Stimulated activated CD4-positive, alpha-beta T cell treated with anti-CD3 and anti-CD28 coated beads, TNF-alpha, amount 100 ng/mL, for 1 hour (primary cell): ENCODE data around the gene ULK1.
"Not testable (repeated sequence)": the region's sequence is repeated elsewhere in the genome, so short reads cannot be mapped to it uniquely, and the experiment has no call there.

Experiments
- DNase-seq, 3 donors: peaks; one replicate each; pipeline ENCODE4 v3.0.0-alpha.2; 2020; ENCODE audit warnings: low read depth in 3 of 3, low spot score in 1 of 3

The ULK1 gene

DNA sequence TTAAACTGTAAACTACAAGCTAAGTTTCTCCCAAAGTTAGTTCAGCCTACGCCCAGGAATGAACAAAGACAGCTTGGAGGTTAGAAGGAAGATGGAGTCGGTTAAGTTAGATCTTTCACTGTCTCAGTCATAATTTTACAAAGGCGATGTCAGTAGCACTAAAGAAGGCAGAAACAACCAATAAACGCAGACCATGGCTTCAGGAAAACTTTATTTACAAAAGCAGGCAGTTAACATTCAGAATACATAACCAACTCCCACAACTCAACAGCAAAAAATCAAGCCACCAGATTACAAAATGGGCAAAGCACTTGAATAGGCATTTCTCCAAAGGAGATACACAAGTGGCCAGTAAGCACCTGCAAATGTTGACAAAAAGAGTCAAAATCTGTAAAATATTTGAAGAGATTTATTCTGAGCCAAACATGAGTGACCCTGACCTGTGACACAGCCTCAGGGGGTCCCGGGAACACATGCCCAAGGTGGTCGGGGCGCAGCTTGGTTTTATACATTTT, 8.8 kb upstream of the ULK1 start:
- no peak for DNase-seq

DNA sequence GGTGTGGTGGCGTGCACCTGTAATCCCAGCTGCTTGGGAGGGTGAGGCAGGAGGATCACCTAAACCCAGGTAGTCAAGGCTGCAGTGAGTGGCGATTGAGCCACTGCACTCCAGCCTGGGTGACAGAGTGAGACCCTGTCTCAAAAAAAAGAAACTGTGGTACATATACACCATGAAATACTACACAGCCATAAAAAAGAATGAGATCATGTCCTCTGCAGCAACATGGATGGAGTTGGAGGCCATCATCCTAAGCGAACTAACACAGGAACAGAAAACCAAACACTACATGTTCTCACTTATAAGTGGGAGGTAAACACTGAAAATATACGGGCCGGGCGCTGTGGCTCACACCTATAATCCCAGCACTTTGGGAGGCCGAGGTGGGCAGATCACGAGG, 2.7 kb upstream of the ULK1 start:
- DNase-seq = not testable (repeated sequence)

DNA sequence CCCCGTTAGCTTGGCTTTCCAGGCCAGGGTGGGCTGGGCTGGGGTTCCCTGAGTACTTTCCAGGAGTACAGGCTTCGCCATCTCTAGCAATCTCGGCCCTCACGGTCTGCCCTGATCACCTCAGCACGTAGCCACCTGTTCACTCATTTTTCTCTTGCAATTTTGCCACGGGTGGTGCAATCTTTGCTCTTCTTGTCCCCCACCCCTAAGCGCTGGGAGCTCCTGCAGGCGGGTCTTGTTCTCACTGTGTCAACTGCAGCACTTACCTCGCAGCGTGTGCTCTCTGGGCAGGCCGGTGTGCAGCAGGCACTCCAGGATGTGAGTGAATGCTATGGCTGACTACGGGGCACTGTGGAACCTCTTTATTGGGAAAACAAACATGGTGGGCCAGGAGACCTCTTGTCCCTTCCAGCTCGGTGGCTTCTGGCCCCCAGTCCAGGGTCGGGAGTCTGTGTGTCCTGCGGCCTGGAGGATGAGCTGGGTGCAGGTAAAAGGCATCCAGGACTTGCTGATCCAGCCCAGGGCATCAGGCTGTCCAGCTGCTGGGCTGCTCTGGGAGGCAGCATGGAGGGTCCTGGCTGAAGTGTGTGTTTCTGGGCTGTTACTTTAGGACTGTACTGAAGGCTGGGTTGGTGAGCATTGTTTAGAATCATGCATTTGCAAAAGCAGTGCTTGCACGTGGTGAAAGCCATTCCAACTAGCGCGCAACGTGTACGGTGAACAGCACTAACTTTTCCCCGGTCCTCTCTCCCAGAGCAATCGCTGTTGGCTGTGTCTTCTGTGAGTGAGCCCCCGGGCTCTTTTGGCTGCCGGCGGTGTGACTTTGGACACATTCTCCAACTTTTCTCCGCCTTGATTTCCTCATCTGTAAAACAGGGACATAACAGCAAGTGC, 1.5 kb upstream of the ULK1 start:
- DNase-seq = no peak

DNA sequence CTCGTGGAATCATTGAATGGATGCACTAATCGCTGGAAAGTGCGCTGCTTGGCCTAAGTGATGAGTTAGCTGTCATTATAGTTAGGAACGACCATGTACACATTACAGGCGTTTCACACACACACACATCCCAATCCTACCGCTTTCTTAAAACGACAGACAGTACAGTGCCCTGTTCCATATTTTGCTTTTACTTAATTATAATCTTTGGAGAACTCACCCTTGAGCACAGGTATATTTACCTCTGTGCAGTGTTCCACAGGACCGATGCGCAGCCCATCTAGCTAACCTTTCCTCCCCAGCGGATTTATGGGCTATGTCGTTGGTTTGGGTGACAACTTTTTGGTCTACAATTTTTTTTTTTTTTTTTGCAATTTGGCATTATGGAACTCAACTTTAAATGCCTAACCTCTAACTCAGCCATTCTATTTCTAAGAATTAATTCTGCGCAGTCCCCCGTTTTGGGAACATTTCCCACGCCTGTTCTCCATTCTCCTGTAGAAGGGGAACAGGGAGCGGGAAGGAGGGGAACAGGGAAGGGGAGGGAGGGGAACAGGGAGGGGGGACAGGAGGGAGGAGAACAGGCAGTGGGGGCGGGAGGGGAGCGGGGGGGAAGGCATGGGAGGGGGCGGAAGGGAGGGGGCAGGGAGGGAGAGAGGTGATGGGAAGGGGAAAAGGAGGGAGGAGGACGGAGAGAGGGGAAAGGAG, 663 bp upstream of the ULK1 start:
- no peak for DNase-seq

DNA sequence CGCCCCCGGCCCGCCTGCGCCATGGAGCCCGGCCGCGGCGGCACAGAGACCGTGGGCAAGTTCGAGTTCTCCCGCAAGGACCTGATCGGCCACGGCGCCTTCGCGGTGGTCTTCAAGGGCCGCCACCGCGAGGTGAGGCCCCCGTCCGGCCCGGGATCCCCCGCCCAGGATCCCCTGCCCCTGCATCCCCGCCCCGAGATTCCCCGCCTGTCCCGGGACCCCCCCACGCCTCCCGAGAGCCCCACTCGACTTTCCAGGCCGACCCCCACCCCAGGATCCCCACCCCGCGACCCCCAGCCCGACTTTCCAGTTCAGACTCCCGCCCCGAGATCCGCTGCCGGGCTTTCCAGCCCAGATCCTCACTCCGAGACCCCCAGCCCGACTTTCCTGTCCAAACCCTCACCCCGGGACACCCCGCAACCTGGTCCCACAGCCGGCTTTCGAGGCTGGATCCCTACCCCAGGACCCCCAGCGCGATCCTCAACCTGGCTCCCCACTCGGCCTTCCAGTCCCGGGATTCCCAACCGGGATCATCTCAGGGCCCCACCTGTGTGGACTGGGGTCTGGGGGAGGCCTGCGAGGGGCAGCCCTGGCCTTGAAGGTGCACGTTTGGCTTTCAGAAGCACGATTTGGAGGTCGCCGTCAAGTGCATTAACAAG, 688 bp downstream of the ULK1 start:
- no peak for DNase-seq

DNA sequence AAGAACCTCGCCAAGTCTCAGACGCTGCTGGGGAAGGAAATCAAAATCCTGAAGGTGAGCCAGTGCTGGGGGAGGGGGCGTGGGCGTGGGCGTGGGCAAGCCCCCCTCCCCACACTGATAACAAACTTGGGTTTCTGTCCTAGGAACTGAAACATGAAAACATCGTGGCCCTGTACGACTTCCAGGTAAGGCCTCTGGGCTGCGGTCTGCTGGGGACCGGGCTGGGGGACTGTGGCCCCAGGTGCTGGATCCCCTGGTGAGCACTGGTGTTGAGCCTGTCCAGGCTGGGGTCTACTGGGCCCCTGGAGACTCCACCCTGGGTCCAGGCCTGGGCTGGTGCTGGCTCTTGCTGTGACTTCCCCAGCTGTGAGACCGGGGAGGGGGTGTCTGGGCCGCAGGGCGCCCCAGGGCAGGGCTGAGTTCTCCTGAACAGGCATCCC, 1.2 kb downstream of the ULK1 start:
- no peak for DNase-seq

DNA sequence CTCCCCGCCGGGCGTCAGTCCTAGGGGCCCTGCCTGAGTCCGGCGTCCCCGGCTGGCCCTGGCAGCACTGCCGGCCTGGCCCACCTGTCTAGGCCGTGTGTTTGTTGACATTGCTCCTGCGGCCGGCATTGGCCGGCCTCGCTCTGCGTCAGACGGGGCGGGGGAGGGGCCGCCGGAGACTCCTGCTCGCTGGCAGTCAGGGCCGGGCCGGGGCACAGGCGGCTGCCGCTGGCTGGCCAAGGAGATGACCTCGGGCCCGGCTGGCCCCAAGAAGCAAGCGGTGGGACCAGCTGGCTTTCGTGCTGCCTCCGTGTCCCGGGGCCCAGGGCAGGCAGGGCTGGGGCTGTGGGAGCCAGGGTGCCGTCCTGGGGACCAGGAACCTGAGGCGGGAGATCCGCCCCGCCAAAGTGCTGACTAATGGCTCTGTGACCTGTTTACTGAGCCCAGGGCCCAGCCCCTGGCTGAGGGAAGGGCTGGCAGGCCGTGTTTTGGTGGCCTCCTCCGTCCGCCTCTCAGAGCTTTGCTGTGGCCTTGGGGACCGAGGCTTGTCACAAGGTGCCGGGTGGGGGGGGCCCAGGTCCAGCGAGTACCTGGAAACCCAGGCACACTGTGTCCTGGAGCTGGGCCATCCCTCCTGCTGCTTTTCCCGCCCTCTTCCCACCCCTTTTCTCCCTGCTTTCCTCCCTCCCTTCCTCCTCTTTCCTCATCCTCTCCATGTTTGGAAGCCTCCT, 1.8 kb downstream of the ULK1 start:
- peak in 1 of 3 donors; percentile 57 for DNase-seq

DNA sequence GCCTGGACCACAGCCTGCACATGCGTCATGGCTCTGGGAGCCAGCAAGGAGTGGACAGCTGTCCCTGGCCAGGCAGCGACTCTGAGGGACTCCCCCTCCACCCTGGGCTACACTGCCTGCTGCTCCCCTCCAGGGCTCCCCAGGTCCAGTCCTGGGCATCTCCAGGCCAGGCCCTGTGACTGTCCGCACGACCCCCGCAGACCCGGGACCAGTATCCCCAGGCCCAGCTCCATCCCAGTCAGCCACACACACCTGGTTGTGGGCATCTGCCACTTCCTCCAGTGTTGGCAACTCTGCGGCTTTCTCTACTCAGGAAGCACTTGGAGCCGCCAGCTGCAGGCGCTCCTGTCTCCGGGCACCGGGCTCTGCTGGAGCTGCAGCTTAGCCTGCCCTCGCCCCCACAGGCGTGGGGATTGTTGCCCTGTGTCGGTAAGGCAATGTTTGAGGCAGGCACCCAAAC, 2.4 kb downstream of the ULK1 start:
- DNase-seq = no peak

DNA sequence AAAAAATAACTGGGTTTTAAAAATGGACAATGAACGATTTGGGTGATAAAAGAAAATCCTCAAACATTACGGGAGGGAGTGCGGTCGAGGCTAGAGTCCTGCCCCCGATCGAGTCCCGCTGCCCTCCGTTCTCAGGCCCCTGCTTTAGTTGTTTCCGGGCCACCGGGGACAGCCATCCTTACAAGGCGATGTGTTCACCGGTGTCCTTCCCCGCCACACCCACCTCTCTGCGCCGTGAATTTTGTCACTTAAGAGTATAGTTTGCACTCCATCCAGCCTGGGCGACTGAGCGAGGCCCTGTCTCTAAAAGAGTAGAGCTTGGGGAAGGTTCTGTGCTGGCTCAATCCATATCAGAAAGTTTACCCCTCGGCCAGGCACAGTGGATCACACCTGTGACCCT, 2.9 kb downstream of the ULK1 start:
- DNase-seq = no peak

DNA sequence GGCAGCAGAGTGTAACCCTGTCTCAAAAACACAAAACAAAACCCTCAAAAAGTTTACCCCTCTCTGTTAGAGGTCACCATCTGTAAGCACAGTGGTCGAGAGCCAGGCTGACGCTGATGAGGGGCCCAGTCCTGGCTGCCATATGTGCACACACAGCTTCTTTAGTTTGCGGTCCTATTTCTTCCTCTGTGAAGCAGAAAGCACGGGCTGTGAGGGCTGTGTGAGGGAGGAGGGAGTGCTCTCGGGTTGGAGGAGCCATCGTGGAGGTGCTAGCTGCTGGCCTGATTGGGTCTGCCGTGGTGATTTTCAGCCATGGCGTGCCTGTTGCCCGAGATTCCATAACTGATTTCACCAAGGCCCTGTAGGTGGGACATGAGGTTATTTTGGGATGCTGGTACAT, 3.5 kb downstream of the ULK1 start:
- no peak for DNase-seq

DNA sequence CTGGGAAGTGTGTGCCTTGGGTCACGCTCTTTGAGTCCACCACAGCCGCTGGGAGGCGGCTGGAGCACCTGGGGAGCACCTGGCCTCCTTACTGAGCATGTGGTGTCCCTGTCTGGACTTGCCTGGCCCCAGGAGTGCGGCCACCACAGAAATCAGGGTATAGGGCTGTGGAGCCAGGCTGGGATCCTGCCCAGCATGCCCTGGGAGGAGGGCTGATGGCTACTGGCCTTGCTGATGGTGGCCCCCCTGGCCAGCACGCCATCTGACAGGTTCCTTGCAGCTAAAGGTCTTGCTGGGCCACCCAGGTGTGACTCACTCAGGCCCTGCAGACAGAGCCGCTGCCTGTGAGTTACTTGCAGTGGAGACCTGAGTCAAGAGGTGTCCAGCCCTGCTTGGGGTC, 6.0 kb downstream of the ULK1 start:
- DNase-seq = no peak

DNA sequence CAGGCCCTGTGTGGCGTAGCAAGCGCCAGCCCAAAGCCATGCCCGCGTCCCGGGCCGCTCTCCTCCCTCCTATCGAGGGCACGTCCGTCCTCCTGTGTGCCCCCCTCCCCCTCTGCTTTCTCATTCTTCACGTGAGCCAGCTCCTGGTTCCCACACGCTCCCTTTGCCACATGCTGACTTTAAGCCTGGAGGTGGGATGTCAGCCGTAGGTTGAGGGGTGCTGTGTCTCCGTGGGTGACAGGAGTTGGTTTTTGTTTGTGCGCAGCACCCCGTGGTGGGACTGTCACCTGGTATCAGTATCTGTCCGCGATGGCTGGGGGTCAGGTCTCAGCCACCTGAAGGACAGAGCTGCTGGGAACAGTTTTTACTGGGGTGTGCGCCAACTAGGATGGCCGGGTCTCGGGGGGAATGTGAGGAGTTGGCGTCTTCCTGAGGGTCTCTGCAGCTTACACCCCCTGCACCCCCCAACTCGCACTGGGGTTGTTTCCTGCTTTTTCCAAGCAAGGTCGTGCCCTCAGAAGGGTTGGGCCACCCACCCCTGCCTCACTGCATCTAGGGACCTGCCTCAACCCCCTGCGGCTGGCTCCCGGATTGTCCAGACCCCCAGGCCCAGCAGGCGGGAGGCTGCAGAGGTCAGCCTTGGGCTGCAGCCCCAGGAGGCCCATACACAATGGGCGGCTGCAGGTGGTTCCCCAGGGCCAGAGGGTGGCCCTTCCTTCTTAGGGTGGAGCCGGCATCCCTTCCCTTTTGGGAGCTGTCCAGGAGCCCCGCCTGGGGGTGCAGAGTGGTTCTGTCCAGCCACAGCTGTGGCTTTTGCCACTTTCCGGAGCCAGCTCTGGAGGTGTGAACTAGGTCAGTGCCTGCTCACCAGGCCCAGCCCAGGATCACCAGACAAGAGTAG, 7.3 kb downstream of the ULK1 start:
- DNase-seq = no peak

DNA sequence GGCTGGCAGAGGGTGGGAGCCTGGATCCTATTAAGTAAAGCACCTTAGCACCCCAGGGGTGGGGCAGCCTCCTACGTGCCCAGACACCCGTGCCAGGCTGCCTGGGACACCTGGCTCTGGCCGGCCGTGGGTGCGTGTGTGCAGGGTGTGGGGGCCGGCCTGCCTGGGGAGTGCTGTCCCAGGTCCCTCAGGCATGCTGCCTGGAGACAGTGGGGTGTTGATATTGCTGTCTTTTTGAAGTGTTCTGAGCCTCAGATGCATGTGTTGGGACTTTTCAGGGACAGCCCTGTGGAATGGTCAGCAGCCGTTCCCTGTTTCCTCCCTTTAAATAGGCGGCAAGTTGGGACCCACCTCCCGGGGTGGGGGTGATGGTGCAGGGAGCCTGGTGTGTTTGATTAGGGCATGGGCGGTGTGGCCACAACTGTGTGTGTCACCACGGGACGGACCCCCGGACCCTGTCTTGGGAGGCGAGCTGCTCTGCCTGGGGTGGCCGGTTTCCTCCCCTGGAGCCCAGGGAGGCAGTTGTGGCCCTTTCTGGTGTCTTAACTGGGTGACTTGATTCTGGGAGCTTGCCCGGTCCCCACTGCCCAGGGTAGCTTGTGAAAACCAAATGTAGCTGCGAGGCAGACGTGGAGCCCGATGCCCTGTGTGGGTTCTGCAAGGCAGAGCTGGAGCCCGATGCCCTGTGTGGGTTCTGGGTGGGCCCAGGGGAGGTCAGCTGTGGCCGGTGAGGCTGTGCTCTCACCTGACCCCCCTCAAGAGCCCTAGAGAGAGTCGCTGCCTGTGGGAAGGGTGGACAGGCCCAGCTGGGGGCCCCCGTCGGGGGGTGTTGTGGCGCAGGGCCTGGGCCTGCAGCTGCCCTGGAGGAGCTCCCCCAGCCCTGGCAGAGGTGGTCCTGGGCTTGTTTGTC, 8.2 kb downstream of the ULK1 start:
- no peak for DNase-seq

DNA sequence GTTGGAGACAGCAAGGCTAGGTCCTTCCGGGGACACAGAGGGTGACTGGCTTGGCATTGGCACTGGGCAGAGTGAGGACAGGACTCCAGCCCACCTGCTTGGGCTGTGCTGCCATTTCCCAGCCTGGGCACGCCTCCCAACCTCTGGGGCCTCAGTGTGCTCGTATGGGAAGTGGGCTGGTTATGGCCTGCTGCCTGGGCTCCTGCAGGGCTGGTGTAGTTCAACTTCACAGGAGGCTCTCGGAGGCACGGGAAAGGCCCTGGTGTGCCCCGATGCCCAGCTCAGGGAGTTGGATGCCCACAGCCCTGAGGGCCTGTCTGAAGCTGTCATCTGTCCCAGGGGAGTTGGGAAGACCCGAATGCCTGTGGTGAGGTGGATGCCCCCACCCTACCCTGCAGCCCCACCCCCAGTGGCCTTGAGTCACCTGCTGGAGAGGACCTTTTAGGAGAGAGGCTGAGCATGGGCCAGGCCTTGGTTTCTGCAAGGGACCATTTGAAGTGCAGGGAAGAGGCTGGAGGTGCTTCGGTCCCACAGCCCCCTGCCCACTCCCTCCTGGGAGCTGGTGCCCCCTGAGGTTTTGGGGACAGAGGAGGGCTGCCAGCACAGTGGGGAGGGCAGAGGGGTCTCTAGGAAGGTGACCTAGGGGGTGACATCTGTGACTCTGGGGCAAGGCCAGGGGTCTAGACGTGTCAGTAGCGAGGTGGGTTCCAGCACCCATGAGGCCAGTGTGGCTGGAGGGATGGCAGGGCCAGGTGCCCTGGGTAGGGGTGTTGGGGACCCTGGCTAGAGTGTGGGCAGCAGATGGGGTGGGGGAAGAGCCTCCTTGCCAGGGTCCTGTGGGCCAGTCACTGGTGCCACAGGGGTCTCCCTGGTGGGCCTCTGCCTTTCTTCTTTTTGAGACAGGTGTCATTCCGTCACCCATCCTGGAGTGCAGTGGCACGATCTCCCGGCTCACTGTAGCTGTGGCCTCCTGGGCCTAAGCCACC, 9.1 kb downstream of the ULK1 start:
- no peak for DNase-seq

DNA sequence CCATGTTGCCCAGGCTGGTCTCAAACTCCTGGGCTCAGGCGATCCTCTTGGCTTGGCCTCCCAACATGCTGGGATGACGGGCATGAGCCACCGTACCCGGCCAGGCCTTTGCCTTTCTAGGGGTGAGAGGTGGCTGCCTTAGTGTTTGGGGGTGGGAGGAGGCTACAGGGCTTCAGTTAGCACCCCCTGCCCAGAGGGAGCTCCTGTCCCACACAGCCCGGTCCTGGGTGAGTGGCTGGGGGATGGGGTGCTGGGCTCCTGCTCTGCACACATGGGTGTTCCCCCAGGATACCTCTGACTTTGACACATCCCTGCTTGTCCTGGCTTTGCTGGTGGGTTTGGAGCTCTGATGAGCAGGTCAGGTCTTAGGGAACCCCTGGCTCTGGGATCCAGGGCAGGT, 9.9 kb downstream of the ULK1 start:
- DNase-seq = no peak

DNA sequence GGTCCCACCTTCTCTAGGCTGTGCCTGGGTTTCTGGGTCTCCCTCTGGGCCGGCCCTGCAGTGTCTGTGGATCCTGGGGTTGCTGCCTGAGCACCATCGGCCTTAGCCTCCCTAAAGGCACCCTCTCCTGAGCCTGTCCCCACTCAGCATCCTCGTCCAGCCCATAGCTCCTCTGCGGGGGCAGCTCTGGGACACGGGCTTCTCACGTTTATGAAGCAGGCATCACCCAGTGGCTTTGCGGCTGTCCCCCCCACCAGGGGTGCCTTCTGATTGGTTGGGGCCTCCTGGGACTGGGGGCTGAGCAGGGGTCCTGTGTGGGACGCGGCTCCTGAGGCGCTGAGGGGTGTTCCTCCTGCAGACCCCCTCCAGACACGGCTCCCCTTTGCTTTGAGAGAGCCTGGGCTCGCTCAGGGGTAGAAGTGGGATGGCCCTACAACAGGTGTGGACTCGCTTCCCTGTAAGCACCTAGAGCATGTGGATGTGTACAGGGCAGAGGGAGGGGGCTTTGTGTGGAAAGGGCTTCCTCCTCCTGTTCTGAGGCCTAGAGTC, 10.7 kb downstream of the ULK1 start:
- DNase-seq = no peak

DNA sequence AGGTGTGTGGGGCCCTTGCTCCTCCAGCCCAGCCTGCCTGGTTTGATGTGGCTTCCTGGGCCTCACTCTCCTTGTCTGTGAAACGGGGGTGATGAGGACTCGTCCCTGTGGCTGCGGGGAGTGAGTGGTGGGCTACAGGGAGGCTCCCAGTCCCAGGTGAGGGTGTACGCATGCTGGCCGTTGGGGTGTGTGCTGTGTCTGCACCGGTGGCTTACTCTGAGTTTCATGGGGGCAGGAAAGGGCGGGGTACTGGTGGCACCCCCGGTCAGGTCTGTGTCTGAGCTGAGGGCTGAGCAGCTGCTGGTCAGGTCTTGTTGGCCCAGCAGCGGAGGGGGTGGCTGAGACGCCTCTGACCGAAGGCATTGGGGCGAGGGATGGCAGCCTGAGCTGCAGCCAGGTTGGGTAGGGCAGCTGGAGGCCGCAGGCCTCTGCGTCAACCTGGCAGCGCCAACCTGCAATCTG, 11.2 kb downstream of the ULK1 start:
- DNase-seq = no peak
